Germinal center (tissue), 1 donor: ENCODE results near the gene IGF2BP2.

Source experiments
- DNase-seq: peaks from one replicate; pipeline ENCODE4 v3.0.0; 2012; ENCODE audit warnings: mixed read lengths, low spot score

The IGF2BP2 gene

DNA sequence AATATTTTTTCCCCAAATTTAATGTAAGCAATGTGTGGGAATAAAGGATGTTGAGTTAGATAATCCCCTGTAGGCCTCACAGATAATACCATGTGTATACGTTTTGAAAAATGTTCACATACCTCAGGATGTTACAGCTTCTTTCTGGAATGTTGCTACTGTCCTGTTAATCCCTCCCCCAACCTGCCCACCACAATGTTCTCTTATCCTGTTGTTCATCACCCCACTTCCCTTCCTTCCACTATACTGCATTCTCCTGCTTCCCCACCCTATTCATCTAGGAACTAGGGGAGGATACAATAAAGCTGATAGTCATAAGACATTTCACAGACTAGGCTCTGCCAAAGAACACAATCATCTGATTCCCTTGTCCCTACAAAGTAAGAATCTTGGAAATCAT, 92.1 kb downstream of the IGF2BP2 start:
- no peak for DNase-seq

DNA sequence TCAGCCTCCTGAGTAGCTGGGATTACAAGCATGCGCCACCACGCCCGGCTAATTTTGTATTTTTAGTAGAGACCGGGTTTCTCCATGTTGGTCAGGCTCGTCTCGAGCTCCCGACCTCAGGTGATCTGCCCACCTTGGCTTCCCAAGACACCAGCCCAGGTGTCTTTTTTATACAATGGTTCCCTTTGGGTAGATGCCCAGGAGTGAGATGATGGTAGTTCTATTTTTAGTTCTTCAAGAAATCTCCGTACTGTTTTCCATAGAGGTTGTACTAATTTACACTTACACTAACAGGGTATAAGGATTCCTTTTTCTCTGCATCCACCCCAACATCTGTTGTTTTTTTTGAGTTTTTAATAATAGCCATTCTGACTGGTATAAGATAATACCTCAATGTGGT, 94.3 kb downstream of the IGF2BP2 start:
- no peak for DNase-seq

DNA sequence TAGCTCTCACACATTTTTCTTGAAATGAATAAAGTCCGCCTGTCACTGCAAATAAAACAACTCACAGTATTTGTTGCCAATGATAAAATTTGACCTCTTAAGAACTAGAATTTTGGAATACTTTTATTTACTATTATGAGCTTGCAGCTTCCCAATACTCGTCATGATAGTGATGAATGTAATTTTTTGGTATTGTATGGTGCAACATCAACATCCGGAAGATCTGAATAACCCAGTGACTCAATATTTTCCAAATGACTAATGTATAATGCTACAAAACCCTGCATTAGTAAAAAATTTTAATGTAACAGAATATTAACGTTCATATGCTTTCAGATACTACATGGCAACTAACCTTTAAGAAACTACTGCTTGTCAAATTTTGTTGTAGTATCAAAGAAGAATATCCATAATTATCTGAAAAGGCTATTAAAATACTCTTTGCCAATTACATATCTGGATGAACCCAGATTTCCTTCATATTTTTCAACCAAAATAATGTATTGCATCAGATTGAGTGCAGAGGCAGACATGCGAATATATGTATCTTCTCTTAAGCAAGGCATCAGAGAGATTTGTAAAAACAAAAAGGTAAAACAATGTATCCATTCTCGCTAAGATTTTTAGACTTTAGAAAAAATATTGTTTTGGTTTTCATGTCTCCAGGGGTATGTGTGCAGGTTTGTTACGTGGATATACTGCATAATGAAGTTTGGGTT, 95.3 kb downstream of the IGF2BP2 start:
- no peak for DNase-seq

DNA sequence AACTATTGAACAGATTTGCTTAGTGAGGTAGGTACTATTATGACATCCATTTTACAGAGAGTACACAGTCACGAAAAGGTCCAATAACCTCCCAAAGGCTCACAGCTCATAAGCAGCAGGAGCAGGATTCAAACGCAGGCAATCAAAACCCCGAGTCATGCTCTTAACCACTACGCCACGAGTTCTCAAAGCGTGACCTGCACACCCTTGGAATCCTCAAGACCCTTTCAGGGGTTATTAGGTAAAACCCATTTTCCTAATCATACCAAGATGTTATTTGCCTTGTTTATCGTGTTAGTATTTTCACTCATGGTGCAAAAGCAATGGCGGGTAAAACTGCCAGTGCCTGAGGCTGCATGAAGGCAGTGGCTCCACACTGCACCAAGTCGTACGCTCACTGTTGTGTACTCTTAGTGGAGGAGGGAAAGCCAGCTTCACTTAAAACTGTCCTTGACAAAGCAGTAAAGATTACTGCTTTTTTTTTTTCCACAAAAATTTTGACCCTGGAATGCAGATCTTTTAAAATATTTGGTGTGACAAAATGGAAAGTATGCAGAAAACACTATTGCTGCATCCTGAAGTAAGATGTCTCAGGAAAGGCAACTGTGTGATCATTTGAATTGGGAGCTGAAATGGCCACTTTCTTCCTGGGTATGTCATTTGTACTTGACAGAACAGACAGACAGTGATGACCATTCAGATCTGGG, 96.1 kb downstream of the IGF2BP2 start:
- no peak for DNase-seq

DNA sequence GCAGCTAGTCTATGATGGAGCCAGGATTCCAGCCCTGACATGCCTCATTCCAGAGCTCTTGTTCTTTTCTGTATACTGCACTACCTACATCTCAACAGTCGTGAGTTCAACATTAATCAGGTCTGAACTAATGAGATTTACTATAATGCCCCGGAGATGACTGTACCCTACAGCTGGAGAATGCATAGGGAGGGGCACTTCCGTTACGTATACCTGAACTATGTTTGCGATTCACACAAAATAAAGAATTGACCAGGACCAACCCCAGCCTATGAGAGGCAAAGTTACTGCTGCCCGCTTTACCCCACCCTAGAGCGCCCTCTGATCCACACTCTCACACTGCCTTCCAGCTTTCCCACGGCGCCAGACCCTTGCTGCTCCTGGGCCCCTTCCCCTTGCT, 97.0 kb downstream of the IGF2BP2 start:
- DNase-seq, result no peak

DNA sequence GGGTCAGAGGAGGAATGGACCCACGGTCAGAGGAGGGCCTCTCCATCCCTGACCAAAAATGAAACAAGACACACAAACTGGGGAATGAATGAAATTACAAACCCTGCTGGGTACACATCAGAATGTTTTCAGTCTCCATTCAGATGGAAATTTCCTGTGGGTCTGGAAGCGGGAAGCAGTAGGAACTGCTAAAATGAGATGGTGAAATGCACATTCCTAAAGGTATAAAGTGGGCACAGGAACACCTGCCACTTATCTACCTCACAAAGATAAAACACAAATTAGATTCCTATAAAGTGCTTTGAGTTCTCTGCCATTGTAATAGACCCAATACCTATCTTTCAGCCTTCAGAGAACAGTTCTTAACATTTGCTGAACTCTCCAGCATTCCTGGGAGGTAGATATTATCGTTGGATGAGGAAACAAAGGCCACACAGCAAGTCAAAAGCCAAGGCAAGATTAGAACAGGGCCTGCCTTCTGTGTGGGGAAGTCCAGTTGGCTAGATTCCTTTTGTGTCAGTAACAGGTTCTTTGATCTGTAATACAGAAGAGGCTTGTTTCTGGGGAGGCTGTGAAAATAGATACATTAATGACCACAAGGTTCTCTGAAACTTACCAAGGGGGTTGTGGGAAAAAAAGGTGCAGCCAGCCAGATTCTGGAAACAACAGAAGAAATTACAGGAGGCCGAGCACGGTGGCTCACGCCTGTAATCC, 98.4 kb downstream of the IGF2BP2 start:
- DNase-seq, result no peak

DNA sequence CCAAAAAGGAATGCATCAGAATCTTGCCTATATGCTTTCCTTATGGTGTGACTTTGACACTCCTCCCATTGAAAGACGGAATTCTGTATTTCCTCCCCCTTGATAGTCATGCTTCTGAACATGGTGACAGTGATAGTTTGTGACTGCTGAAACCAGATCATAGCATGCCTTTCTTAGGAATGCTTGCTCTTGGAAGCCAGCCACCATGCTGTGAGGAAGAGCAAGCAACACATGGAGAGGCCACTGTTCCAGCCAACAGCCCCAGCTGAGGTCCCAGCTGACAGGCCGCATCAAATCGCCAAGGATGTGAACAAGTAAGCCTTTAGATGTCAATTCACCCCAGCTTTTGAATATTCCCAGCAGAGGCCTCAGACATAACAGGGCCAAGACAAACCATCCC, 100.1 kb downstream of the IGF2BP2 start:
- no peak for DNase-seq

DNA sequence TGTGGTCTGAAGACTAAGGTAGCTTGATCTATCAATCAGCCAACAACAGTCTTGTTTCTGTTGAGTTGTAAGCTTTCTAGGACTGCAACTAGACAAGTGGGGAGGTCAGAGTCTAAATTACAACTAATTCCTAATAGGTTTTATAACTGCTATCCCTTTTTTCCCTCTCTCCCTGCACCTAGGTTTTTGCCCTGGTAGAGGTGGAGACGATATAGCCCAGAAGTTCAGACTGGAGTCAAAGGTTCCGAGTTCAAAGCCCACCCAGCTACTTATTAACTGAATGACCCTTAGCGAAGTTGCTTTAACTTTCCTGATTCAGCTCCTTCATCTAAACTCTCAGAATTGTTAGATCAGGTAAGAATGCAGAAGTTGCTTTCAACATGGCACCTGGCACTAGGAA, 100.6 kb downstream of the IGF2BP2 start:
- DNase-seq, result no peak

DNA sequence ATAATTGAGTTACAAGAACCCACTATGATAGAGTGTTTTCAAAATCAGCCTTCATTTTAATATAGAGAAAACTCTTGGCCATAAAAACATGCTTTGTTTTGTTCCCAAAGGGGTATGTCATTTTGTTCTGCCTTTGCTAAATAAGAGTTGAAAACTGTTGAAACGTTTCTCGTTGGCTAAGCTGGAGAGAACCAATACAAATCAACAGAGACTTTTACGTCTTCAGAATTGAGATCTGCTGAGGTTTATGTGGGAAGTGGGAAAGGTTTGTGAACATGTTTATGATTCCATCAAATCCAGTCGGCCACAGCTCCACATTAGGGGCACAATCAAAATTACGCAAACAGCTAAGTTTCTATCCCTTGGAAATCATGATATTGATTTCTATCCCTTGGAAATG, 102.0 kb downstream of the IGF2BP2 start:
- no peak for DNase-seq

DNA sequence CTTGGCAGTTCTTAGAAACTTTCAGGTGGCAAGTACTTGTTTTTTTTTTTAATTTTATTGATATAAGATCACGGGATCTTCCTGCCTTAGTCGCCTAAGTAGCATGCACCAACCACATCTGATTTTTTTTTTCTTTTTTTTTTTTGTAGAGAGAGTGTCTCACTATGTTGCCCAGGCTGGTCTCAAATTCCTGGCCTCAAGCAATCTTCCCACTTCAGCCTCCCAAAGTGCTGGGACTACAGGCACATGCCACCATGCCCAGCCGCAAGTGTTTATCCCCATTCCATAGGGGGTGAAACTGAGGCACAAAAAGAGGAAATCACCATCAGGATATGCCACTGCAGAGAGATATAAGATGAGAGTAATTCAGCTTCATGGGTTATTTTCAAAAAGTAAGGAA, 102.9 kb downstream of the IGF2BP2 start:
- no peak for DNase-seq

DNA sequence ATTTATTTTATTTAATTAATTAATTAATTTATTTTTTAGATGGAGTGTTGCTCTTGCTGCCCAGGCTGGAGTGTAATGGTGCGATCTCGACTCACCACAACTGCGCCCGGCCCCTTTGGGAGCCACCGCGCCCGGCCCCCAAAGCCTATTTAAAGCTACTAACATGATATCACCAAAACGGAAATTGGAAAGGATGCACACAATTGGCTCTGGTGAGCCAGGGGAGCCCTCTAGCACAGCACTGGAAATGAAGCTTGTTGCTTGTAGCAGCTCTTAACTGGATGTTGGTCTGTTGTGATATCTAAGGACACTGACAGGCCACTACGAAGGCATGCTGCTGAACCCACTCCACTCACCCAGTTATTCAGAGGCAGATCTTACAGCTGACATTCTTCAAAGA, 104.5 kb downstream of the IGF2BP2 start:
- no peak for DNase-seq

DNA sequence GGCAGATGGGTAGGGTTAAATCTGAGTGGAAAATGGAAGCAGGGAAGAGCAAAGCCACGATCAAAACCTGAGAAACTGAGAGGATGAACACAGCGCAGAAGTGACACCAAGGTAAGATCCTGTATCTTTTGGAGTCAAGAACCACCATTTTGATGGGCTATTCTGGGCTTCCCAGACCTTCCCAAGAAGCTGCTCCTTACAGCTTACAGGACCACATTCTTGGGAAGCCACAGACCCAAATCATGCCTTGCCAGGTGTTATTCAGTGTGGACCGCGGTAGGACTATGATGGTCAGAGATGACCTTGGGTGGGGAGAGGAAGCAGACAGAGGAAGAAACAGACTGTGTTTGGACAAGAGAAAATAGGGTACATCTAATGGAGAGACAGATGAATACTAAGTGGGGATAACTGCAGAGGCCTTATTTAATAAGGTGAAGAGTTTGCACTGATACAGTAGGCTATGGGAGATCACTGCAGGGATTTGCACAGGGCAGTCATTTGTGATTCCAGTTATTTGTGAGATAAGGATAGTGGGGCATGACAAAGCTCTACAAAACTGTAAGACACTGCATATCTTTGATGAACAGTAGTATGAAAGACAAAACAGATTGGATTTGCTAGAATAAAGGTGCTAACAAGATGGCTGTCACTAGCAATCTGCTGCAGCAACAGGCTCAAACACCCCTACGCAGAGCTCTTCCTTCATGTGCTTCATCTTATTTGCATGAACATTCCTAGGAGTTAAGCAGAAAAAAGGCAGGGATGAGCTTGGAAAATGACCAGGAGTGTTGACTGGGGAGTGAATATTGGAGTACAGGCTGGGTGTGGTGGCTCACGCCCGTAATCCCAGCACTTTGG, 105.9 kb downstream of the IGF2BP2 start:
- DNase-seq, result no peak

DNA sequence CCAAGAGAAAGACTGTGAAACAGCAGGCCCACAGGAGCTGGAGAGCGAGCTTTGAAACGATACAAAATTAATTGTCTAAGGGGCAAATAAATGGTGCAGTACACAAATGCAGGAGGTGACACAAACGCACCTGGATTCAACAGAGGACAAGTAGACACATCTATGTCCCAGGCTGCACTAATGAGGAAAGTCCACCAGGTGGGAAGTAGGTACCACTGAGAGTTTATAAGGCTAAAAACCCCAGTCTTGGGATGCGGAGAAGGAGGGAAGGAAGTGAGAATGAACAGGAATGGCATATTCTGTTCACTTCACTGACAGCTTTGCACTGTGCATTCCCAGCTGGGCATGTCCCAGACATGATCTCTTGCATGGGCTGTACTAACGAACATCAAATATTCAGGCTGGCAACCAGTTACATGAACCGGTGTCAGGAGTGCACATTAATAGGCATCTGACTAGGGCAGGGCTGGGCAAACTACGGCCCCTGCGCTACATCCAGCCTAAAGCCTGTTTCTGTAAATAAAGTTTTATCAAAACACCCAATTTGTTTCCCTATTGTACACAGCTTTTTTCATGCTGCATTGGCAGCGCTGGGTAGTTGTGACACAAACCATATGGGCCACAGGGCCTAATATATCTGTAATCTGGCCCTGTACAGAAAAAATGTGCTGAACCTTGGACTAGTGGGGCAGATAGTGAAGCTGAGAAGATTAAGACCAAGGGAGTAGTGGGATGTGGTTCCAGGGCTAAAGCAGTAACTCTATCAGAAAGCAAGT, 107.0 kb downstream of the IGF2BP2 start:
- DNase-seq, result no peak

DNA sequence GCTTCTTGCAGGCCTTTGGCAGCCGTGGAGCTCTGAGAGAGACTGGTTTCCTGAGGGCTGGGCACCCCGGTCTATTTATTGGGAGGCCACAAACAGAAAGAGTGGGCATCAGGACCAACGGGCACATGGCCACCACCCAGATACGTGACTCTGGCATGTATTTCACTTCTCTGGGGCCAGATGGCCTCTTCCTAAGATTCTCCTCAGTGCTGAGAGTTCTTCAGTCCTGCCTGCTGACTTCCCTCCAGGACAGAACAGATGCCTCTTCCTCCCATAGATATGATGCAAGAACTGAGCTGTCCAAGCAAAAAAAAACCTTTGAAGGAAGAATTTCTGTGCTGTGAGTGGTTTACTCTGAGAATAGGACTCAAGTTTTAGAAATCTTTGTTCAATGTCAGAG, 107.7 kb downstream of the IGF2BP2 start:
- no peak for DNase-seq

DNA sequence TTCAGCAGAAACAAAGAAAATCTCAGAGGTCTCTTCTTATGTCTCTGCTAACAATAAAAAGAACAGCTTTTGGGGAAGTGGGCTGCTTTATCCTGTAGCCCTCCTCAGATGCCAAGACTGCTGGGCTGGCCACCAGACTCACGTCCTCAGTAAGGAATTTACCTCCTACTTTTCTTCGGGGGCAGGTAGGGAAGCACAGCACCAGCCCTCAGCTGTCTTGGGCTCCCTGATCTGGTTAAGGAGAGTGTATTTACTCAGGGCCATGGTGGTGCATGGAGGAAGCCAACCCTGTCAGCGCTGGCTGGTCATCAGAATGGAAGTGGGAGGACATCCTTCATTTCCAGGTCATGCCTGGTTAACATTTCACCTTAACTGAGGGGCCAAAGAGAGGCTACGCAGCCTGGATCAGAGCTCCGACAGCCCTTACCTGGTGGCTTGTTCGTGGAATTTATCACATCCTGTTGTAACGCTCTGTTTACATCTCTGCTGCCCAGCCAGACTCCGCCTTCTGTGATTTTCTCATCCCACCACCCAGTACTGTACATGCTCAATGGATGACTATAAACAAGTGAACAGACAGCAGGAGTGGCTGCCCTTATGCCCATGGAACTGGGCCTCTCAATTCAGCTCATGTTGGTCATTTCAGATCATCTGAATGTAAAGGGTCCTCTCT, 108.3 kb downstream of the IGF2BP2 start:
- no peak for DNase-seq

DNA sequence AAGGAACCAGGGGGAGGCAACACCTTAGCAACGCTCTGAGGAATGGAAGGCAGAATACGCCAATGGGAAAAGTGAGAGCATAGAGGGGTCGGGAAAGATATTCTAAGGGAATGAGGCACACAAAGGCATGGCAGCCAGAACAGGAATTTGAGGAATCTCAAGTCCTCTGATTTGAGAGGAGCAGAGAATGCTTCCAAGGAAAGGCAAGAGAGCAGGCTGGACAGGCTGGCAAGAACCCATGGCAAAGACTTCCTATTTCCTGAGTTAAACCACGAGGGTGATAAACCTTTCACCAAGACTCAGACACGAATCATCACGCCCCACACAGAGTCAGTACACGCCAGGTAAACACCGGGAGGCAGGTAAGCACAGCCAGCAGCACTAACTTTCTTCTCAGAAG, 109.8 kb downstream of the IGF2BP2 start:
- no peak for DNase-seq

DNA sequence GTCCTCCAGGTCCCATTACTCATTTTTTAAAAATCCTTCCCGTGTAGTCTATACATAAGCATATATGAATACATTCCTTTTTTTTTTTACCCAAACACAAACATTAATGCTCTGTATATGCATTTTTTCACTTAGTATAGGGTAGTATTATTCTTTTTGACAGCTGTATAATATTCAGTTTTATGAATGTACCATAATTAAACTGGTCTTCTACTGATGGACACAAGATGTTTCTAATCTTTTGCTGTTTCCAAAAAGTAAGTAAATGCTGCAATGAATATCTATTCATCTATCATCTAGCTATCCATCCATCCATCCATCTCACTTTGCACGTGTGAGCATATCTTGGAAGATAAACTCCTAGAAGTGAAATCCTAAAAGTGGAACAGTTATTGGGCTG, 110.8 kb downstream of the IGF2BP2 start:
- no peak for DNase-seq

DNA sequence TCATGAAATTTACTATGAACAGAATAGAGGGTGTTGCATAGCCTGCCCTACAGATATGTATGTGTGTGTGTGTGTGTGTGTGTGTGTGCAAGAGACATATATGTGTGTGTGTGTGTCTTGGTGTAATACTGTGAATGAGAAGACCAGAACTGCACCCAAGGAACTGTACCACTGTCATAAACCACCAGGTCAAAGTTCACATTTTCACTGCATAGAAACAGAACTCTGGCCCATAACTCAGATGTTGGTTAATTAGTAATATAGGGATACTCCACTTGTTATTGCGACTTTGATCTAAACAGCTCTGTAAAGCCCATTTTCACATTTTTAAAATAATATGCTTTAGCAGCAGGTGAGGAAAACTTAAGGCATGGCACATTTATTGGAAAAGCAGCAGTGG, 111.8 kb downstream of the IGF2BP2 start:
- no peak for DNase-seq

DNA sequence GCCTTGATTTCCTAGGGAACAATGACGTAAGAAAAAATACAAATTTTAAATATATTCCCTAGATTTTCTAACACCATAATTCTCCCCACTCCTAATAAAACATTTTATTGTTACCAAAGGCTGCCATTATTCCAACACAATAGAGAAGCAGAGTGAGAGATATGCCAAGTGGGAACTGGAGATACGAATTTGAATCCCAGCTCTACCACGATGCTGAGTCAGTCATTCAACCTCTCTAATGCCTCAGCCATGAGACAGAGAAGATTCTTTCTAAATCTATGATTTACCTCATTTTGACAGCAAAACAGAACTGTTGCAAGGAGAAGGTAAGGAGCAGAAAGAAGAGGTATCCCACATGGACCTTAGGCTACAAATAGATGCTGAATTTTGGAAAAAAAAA, 112.5 kb downstream of the IGF2BP2 start:
- DNase-seq, result no peak

DNA sequence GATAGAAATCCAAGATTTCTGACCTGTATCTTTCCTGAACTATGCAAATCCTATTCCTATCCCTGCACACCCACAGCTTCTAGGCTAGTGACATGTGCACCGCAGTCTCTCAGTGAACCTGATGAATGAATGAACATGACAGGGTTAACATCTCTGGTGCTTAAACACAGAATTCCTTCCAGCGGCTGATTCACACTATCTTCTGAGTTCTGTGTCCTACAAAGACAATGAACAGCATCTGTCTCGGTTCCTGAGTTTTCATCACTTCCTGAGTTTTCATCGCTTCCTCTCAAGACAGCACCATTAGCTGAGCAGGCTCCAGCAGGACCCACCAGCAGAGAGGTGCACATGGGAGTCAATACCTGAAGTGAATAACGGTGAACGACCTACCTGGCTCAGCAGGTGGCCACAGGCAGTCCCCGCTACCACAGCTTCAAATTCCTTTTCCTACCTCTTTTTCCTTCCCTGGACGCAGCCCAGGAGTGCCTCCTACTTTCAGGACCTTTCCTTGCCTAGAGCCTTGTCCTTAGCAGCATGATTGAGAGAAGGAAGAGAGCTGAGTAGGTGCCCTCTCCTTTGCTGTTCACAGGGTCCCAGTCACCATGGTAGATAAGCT, 113.5 kb downstream of the IGF2BP2 start:
- DNase-seq, result no peak
